GM12872 (cell line): ENCODE results near the gene TJAP1.

Experiments used
- CTCF ChIP-seq: IDR thresholded peaks from 3 replicates; pipeline ENCODE4 v1.5.1; 2011; ENCODE audit warnings: low read depth, mild to moderate bottlenecking, low read length, moderate library complexity; ENCODE audit not compliant: insufficient read depth

TJAP1 gene

DNA sequence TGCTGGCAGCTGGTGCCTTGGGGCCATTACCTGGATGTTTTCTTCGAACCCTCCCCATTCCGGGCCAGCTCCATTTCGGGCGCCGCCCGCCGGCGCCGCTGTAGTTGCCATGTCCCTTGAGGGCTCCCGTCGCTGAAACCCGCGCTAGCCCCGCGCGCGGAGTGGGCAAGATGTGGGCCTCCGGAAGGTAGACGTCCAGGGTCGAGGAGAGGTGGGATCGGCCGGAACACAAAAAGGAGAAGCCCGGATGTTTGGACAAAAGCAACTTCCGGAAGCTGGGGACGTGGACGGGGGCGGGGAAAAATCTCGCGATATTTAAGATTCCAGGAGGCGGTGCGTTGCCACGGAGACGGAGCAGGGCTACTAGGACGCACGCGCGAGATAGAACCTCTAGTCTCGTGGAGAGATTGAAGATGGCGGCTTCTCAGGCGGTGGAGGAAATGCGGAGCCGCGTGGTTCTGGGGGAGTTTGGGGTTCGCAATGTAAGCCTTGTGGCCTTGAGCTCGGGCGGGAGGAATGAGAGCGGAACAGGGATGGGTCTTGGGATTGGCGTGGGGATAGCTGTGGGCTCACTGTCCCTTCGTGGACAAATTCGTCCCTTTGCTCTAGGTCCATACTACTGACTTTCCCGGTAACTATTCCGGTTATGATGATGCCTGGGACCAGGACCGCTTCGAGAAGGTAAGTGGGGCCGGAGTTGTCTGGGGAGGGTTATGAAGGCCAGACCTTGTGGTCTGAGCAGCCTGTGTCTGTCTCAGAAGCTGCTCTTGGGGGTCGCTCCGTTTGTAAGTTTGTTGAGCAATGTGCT, 39.5 kb downstream of the TJAP1 start, which contains the start of the genes POLR1C and YIPF3:
POLR1C (plus strand) TSS at position 393 of the 808 bp plus-strand sequence; CDS start at position 414, 21 bp downstream.
YIPF3 (minus strand) TSS at position 230 of the 808 bp plus-strand sequence; CDS start at position 111, 119 bp downstream.
- TF ChIP-seq CTCF = no peak

- no peak for TF ChIP-seq CTCF
Observed at GRCh38 chr6:43517505-43518357, 40.4 kb downstream of the TJAP1 start.

DNA sequence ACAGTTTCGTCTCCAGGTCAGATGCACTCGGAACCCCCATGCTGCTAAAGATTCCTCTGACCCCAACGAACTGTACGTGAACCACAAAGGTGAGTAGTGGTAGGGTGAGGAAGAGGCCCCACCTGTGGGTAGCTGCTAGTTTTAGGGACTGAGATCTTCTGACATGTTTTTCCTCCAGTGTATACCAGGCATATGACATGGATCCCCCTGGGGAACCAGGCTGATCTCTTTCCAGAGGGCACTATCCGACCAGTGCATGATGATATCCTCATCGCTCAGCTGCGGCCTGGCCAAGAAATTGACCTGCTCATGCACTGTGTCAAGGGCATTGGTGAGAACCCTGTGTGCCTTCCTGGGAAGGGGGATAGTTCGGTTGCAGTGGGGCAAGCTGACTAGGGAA, 42.7 kb downstream of the TJAP1 start:
- no peak for TF ChIP-seq CTCF

DNA sequence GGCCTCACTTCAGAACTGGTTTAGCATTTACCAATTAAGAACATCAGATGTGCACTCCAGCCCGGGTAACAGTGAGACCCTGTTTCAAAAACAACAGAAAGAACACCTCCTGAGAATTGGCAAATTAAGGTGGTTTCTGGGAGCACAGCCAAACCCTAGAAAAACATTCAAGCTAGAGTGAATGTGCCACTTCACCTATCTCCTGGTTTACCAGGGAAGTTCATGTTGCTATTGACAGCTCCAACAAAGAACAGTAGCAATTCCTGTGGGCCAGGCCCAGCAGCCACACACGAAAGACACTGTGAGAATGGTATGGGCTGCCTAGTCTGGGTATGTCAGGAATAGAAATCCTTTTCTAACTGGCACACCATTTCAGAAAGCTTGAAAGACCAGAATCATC, 44.5 kb downstream of the TJAP1 start:
- TF ChIP-seq CTCF = no peak

- no peak for TF ChIP-seq CTCF
Observed at GRCh38 chr6:43522547-43523261, 45.3 kb downstream of the TJAP1 start.

- no peak for TF ChIP-seq CTCF
Observed at GRCh38 chr6:43523284-43523683, 45.9 kb downstream of the TJAP1 start.
